CD14-positive monocyte (primary cell): ENCODE data around the gene MYO18A. TPM values are rescaled to one million over a fixed set of nuclear protein-coding genes. Genes with fewer than 3 reads are reported as not detected.

ENCODE experiments used
- DNase-seq, 3 donors: peaks; one replicate each; pipeline ENCODE4 v3.0.0-alpha.2; 2011 to 2022
- H2AFZ ChIP-seq: 2 replicates; pipeline ENCODE4 v1.6.0; 2012; ENCODE audit warnings: mild to moderate bottlenecking, low read depth, low read length, inconsistent platforms; ENCODE audit not compliant: insufficient read depth, poor library complexity, severe bottlenecking
- H3K27ac ChIP-seq, 2 donors: 1 replicate in 1 of 2; 2 replicates in 1 of 2; pipeline ENCODE4 v1.5.1; 2012 to 2013; ENCODE audit warnings: low read length in 2 of 2, control low read depth in 1 of 2, inconsistent platforms in 1 of 2, low read depth in 1 of 2, mild to moderate bottlenecking in 1 of 2
- H3K27me3 ChIP-seq, 2 donors: one replicate each; pipeline versions ENCODE4 v1.6.0 to v1.6.1; 2011 to 2013; ENCODE audit warnings: low read length in 2 of 2; ENCODE audit not compliant: control insufficient read depth in 2 of 2, insufficient read depth in 2 of 2
- H3K36me3 ChIP-seq, 2 donors: replicated peaks in 1 of 2; 1 replicate in 1 of 2; 2 replicates in 1 of 2; pipeline versions ENCODE4 v1.5.1 to v1.6.1; 2012 to 2013; ENCODE audit warnings: low read length in 2 of 2, control low read depth in 1 of 2, inconsistent platforms in 1 of 2, mild to moderate bottlenecking in 1 of 2; ENCODE audit not compliant: insufficient read depth in 2 of 2, control insufficient read depth in 1 of 2
- H3K4me1 ChIP-seq, 2 donors: 1 replicate in 1 of 2; 2 replicates in 1 of 2; pipeline versions ENCODE4 v1.5.1 to v1.6.1; 2012 to 2013; ENCODE audit warnings: low read length in 2 of 2, control low read depth in 1 of 2, inconsistent platforms in 1 of 2, mild to moderate bottlenecking in 1 of 2, moderate library complexity in 1 of 2; ENCODE audit not compliant: insufficient read depth in 2 of 2, control insufficient read depth in 1 of 2
- H3K4me2 ChIP-seq: replicated peaks from 2 replicates; pipeline ENCODE3; 2012; ENCODE audit warnings: low read length, moderate library complexity, mild to moderate bottlenecking; ENCODE audit not compliant: poor library complexity, severe bottlenecking; ENCODE audit errors: extremely low read depth
- H3K4me3 ChIP-seq, 3 experiments: fragments of 200-600 bp in 1 of 3; sonication (generic) in 1 of 3; replicated peaks in 1 of 3; 1 replicate in 2 of 3; 2 replicates in 1 of 3; pipeline ENCODE4 v1.5.1; 2011 to 2013; ENCODE audit warnings: low read length in 3 of 3, mild to moderate bottlenecking in 3 of 3, control low read depth in 2 of 3, low read depth in 2 of 3, inconsistent platforms in 1 of 3, moderate library complexity in 1 of 3
- H3K79me2 ChIP-seq: 2 replicates; pipeline ENCODE4 v1.6.0; 2012; ENCODE audit warnings: mild to moderate bottlenecking, control low read depth, inconsistent platforms, low read length, moderate library complexity; ENCODE audit not compliant: insufficient read depth
- H3K9ac ChIP-seq: 2 replicates; pipeline ENCODE4 v1.6.0; 2017; ENCODE audit warnings: low read length, mild to moderate bottlenecking; ENCODE audit not compliant: insufficient read depth, poor library complexity, severe bottlenecking
- H3K9me3 ChIP-seq, 2 donors: replicated peaks in 1 of 2; 1 replicate in 1 of 2; 2 replicates in 1 of 2; pipeline versions ENCODE4 v1.5.1 to v1.6.1; 2012 to 2013; ENCODE audit warnings: low read length in 2 of 2, control low read depth in 1 of 2; ENCODE audit not compliant: control insufficient read depth in 1 of 2, insufficient read depth in 1 of 2
- H4K20me1 ChIP-seq: 2 replicates; pipeline ENCODE4 v1.6.0; 2012; ENCODE audit warnings: mild to moderate bottlenecking, low read length, control low read depth, moderate library complexity; ENCODE audit not compliant: insufficient read depth
- H3K27ac Mint-ChIP-seq, 7 donors: one replicate each; pipeline ENCODE4 v1.8.0; 2020; ENCODE audit warnings: mild to moderate bottlenecking in 7 of 7, mixed read lengths in 7 of 7, moderate library complexity in 6 of 7, inconsistent platforms in 2 of 7
- H3K27me3 Mint-ChIP-seq, 3 donors: one replicate each; pipeline ENCODE4 v1.8.0; 2021 to 2022; ENCODE audit warnings: low read depth in 3 of 3, mild to moderate bottlenecking in 3 of 3, mixed read lengths in 3 of 3, moderate library complexity in 3 of 3, inconsistent platforms in 1 of 3
- H3K36me3 Mint-ChIP-seq, 2 donors: one replicate each; pipeline ENCODE4 v1.8.0; 2020; ENCODE audit warnings: mixed read lengths in 2 of 2, inconsistent platforms in 1 of 2, mild to moderate bottlenecking in 1 of 2
- H3K4me1 Mint-ChIP-seq: one replicate; pipeline ENCODE4 v1.8.0; 2020; ENCODE audit warnings: mild to moderate bottlenecking, mixed read lengths
- H3K4me3 Mint-ChIP-seq, 2 donors: one replicate each; pipeline ENCODE4 v1.8.0; 2020; ENCODE audit warnings: mild to moderate bottlenecking in 2 of 2, mixed read lengths in 2 of 2, moderate library complexity in 1 of 2
- H3K9me3 Mint-ChIP-seq, 7 donors: one replicate each; pipeline ENCODE4 v1.8.0; 2020 to 2022; ENCODE audit warnings: mixed read lengths in 7 of 7, mild to moderate bottlenecking in 6 of 7, moderate library complexity in 6 of 7, inconsistent platforms in 2 of 7
- WGBS: methylation state at CpG from one replicate; pipeline ENCODE4 v1.1.5; 2013; ENCODE audit warnings: missing lambda C conversion rate; ENCODE audit not compliant: insufficient coverage; 5-methylcytosine and 5-hydroxymethylcytosine counted together
- intact Hi-C, 2 donors: fragments of 100-400 bp; cut with micrococcal nuclease; formaldehyde crosslinking; loops; one replicate each; pipeline versions ENCODE4 v1.15.0 to v1.15.1; 2023
- polyA plus RNA-seq, 3 donors: library from polyadenylated mRNA; depleted of rRNA in 1 of 3; unstranded in 2 of 3; stranded (reverse) in 1 of 3; fragments of 300-500 nt in 2 of 3; fragments of >200 nt in 1 of 3; fragmentation: Illumina TruSeq in 2 of 3; gene quantifications; 1 replicate in 2 of 3; 2 replicates in 1 of 3; pipeline ENCODE4 v1.2.3, GENCODE V29; 2012 to 2021
- TF ChIP-seq, protein P1 (sequence below): fragments of 200-600 bp; IDR thresholded peaks from one replicate; pipeline ENCODE4 v1.8.0; 2022; ENCODE audit warnings: antibody characterized with exemption, mild to moderate bottlenecking

The MYO18A gene
- polyA plus RNA-seq, 3 donors = 6.3 to 40.2 (median 11.0) TPM

DNA sequence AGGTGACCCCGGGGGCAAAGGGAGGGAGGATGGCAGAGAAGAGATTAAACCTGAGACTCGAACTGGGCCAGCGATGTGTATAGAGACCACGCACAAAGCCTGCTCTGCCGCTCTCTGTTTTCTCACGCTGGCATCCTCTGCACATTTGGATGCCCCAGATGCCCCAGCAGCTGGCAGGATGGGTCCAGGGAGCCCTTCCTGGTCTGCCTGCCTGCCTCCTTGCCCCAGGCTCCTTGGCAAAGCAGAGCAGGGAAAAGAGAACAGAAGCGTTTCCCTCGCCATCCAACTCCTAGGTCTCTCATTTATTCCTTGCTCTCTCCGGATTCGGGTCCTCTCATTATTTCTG lies 142.5 kb downstream of the MYO18A start:
- H4K20me1 ChIP-seq = no peaks in the 10 kb centered on the region
- no peak overlapping the region for H3K27ac ChIP-seq
- H3K4me1 ChIP-seq = peaks cover 21 to 24% of the 10 kb centered on the region in 2 donors
- DNase-seq = no peak
- no peak overlapping the region for H3K9ac ChIP-seq
- 97% methylated on average over 8 of the region's 10 CpGs for WGBS
- no peak overlapping the region for H2AFZ ChIP-seq
- H3K36me3 Mint-ChIP-seq = peaks cover 4 to 5% of the 10 kb centered on the region in 2 donors
- H3K36me3 ChIP-seq = no peaks in the 10 kb centered on the region
- peaks cover 27% of the 10 kb centered on the region for H3K4me1 Mint-ChIP-seq
- H3K4me3 ChIP-seq = no peak overlapping the region
- no peak overlapping the region for H3K4me3 Mint-ChIP-seq
- H3K4me2 ChIP-seq = no peak overlapping the region
- H3K27ac Mint-ChIP-seq = no peak overlapping the region
- no peaks in the 10 kb centered on the region for H3K79me2 ChIP-seq
- H3K9me3 ChIP-seq = peaks cover 4 to 14% of the 10 kb centered on the region in 2 donors
- peaks cover 14 to 31% of the 10 kb centered on the region in 2 donors for H3K27me3 ChIP-seq
- intact Hi-C loops = no loop called here
- peaks cover 9 to 18% (median 16%) of the 10 kb centered on the region in 7 donors for H3K9me3 Mint-ChIP-seq
- TF ChIP-seq, protein P1, sequence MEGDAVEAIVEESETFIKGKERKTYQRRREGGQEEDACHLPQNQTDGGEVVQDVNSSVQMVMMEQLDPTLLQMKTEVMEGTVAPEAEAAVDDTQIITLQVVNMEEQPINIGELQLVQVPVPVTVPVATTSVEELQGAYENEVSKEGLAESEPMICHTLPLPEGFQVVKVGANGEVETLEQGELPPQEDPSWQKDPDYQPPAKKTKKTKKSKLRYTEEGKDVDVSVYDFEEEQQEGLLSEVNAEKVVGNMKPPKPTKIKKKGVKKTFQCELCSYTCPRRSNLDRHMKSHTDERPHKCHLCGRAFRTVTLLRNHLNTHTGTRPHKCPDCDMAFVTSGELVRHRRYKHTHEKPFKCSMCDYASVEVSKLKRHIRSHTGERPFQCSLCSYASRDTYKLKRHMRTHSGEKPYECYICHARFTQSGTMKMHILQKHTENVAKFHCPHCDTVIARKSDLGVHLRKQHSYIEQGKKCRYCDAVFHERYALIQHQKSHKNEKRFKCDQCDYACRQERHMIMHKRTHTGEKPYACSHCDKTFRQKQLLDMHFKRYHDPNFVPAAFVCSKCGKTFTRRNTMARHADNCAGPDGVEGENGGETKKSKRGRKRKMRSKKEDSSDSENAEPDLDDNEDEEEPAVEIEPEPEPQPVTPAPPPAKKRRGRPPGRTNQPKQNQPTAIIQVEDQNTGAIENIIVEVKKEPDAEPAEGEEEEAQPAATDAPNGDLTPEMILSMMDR = no peak
- H3K27me3 Mint-ChIP-seq = peaks cover 3 to 21% (median 19%) of the 10 kb centered on the region in 3 donors

DNA sequence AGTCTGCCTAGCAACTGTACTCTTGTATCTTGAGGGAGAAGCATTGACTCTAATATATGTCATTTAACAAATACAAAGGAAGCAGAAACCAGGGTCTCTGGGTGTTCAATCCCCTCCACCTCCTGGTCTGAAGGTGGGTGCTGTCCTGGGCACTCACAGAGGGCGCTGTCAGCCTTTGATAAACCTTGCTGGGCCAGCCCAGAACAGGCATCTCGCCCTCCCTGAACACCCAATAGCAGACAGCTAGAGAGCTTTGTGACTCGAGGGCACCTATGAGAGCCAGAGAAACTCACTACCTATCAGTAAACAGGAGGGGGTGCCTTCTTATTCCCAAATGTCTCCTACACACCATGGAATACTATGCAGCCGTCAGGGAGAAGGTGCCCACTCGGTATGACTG lies 143.6 kb downstream of the MYO18A start:
- no peak overlapping the region for H3K9ac ChIP-seq
- DNase-seq = no peak
- no peak overlapping the region for H3K4me2 ChIP-seq
- intact Hi-C loops = no loop called here
- H3K9me3 Mint-ChIP-seq = peaks cover 9 to 20% (median 16%) of the 10 kb centered on the region in 7 donors
- H3K4me3 ChIP-seq = no peak overlapping the region
- peaks cover 4 to 14% of the 10 kb centered on the region in 2 donors for H3K9me3 ChIP-seq
- no peak overlapping the region for H3K27ac ChIP-seq
- peaks cover 27% of the 10 kb centered on the region for H3K4me1 Mint-ChIP-seq
- peaks cover 21 to 24% of the 10 kb centered on the region in 2 donors for H3K4me1 ChIP-seq
- H3K27ac Mint-ChIP-seq = no peak overlapping the region
- WGBS = no CpG with 5 or more reads among the region's 5 CpGs
- H3K27me3 ChIP-seq = peaks cover 18 to 31% of the 10 kb centered on the region in 2 donors
- H3K27me3 Mint-ChIP-seq = peaks cover 7 to 27% (median 23%) of the 10 kb centered on the region in 3 donors
- no peak overlapping the region for H2AFZ ChIP-seq
- TF ChIP-seq, protein P1 = no peak
- H4K20me1 ChIP-seq = no peaks in the 10 kb centered on the region
- no peaks in the 10 kb centered on the region for H3K79me2 ChIP-seq
- no peaks in the 10 kb centered on the region for H3K36me3 ChIP-seq
- peaks cover 4 to 5% of the 10 kb centered on the region in 2 donors for H3K36me3 Mint-ChIP-seq
- peak overlapping the region in 1 of 2 donors; percentile 53 for H3K4me3 Mint-ChIP-seq
